SK-N-SH (cell line): ENCODE data around the gene CIC. TPM values are rescaled to one million over a fixed set of nuclear protein-coding genes. Genes with fewer than 3 reads are reported as not detected.
A peak's percentile ranks its signal among the peaks of the same experiment; 100 is the strongest.

Experiments
- CTCF ChIA-PET: fragments of 300-600, 350-600 bp; formaldehyde crosslinking; extraction: SDS; loops from one replicate; lab custom pipeline; 2021; lab: Yijun Ruan, JAX
- POLR2A ChIA-PET: fragments of 350-600 bp; sonication (Branson Sonifier 250); formaldehyde crosslinking; extraction: SDS; loops from one replicate; lab custom pipeline; 2020; ENCODE audit warnings: antibody characterized with exemption, inconsistent platforms; lab: Yijun Ruan, JAX
- DNase-seq: peaks from one replicate; pipeline ENCODE4 v3.0.0; 2012
- H2AFZ ChIP-seq: fragments of 200-600 bp; sonication (generic); 2 replicates; pipeline ENCODE4 v1.8.1; 2016; ENCODE audit warnings: antibody characterized with exemption, mild to moderate bottlenecking, low read depth
- H3F3A ChIP-seq: fragments of 200-600 bp; sonication (generic); replicated peaks from 2 replicates; pipeline ENCODE3; 2016; ENCODE audit warnings: antibody characterized with exemption, mild to moderate bottlenecking; ENCODE audit not compliant: insufficient read depth
- H3K27ac ChIP-seq, 2 experiments: fragments of 200-500 bp in 1 of 2; fragments of 200-600 bp in 1 of 2; sonication (Bioruptor generic) in 1 of 2; sonication (generic), shearing (Covaris generic) in 1 of 2; 2 replicates each; pipeline versions ENCODE4 v1.5.1 to v1.6.1; 2014 to 2016; ENCODE audit warnings: low read depth in 2 of 2, inconsistent platforms in 1 of 2, low read length in 1 of 2, mild to moderate bottlenecking in 1 of 2, mixed read lengths in 1 of 2
- H3K27me3 ChIP-seq: fragments of 200-600 bp; sonication (generic), shearing (Covaris generic); 2 replicates; pipeline ENCODE4 v1.6.1; 2016; ENCODE audit warnings: mixed run types; ENCODE audit not compliant: insufficient read depth
- H3K36me3 ChIP-seq, 2 experiments: fragments of 200-500 bp in 1 of 2; fragments of 200-600 bp in 1 of 2; sonication (Bioruptor generic) in 1 of 2; sonication (generic) in 1 of 2; replicated peaks in 1 of 2; 2 replicates each; pipeline versions ENCODE3 to v1.5.1; 2014 to 2016; ENCODE audit warnings: low read length in 1 of 2, mild to moderate bottlenecking in 1 of 2; ENCODE audit not compliant: insufficient read depth in 2 of 2, control insufficient read depth in 1 of 2
- H3K4me1 ChIP-seq, 2 experiments: fragments of 200-500 bp in 1 of 2; fragments of 200-600 bp in 1 of 2; sonication (Bioruptor generic) in 1 of 2; sonication (generic), shearing (Covaris generic) in 1 of 2; 2 replicates each; pipeline versions ENCODE4 v1.5.1 to v1.6.1; 2014 to 2016; ENCODE audit warnings: low read depth in 1 of 2, low read length in 1 of 2, mixed run types in 1 of 2; ENCODE audit not compliant: insufficient read depth in 2 of 2, control insufficient read depth in 1 of 2
- H3K4me2 ChIP-seq: fragments of 200-600 bp; sonication (generic), shearing (Covaris generic); 2 replicates; pipeline ENCODE4 v1.6.1; 2017; ENCODE audit warnings: mixed run types
- H3K4me3 ChIP-seq, 2 experiments: fragments of 200-500 bp in 1 of 2; fragments of 200-600 bp in 1 of 2; sonication (Bioruptor generic) in 1 of 2; sonication (generic), shearing (Covaris generic) in 1 of 2; 2 replicates each; pipeline versions ENCODE4 v1.5.1 to v1.8.1; 2014 to 2016; ENCODE audit warnings: low read depth in 2 of 2, inconsistent platforms in 1 of 2, low read length in 1 of 2, mild to moderate bottlenecking in 1 of 2, mixed read lengths in 1 of 2, moderate library complexity in 1 of 2
- H3K79me2 ChIP-seq: fragments of 200-600 bp; sonication (generic); 2 replicates; pipeline ENCODE4 v1.8.1; 2017; ENCODE audit warnings: mild to moderate bottlenecking; ENCODE audit not compliant: insufficient read depth
- H3K9ac ChIP-seq: fragments of 200-600 bp; sonication (generic); 2 replicates; pipeline ENCODE4 v1.6.1; 2017; ENCODE audit warnings: mixed run types
- H3K9me2 ChIP-seq: fragments of 200-600 bp; sonication (generic); 2 replicates; pipeline ENCODE4 v1.6.1; 2017; ENCODE audit warnings: mixed run types
- H3K9me3 ChIP-seq: fragments of 200-600 bp; sonication (generic); 2 replicates; pipeline ENCODE4 v1.6.1; 2017; ENCODE audit warnings: mixed run types, mild to moderate bottlenecking, moderate library complexity
- H4K20me1 ChIP-seq: fragments of 200-600 bp; sonication (generic); 2 replicates; pipeline ENCODE4 v1.6.1; 2017; ENCODE audit warnings: mild to moderate bottlenecking, mixed run types; ENCODE audit not compliant: insufficient read depth
- ELF1 ChIP-seq: IDR thresholded peaks from 2 replicates; pipeline ENCODE4 v1.4.0; 2012
- EP300 ChIP-seq, 2 experiments: IDR thresholded peaks; 2 replicates each; pipeline versions ENCODE4 v1.4.0 to v1.6.1; 2012; ENCODE audit warnings: borderline replicate concordance in 1 of 2, low read depth in 1 of 2, low read length in 1 of 2
- EZH2phosphoT487 ChIP-seq: fragments of 200-600 bp; sonication (generic); IDR thresholded peaks from 2 replicates; pipeline ENCODE4 v1.6.1; 2017; ENCODE audit warnings: low read depth, mixed run types, mild to moderate bottlenecking, antibody characterized with exemption, moderate library complexity, borderline replicate concordance
- FOSL2 ChIP-seq: IDR thresholded peaks from 2 replicates; pipeline ENCODE4 v1.4.0; 2012; ENCODE audit warnings: low read depth, mild to moderate bottlenecking, moderate library complexity, borderline replicate concordance
- GABPA ChIP-seq: IDR thresholded peaks from 2 replicates; pipeline ENCODE4 v1.4.0; 2012; ENCODE audit warnings: low read depth, mild to moderate bottlenecking
- JUND ChIP-seq: IDR thresholded peaks from 2 replicates; pipeline ENCODE4 v1.4.0; 2012
- NFIC ChIP-seq: IDR thresholded peaks from 2 replicates; pipeline ENCODE4 v1.4.0; 2012; ENCODE audit warnings: borderline replicate concordance
- POLR2AphosphoS5 ChIP-seq: IDR thresholded peaks from 2 replicates; pipeline ENCODE4 v1.6.1; 2012; ENCODE audit warnings: low read depth, low read length
- TCF12 ChIP-seq: IDR thresholded peaks from 2 replicates; pipeline ENCODE4 v1.4.0; 2012
- TEAD4 ChIP-seq: IDR thresholded peaks from 2 replicates; pipeline ENCODE4 v1.4.0; 2012; ENCODE audit warnings: mild to moderate bottlenecking, borderline replicate concordance; ENCODE audit not compliant: insufficient read depth
- YY1 ChIP-seq: IDR thresholded peaks from 2 replicates; pipeline ENCODE4 v1.4.0; 2012; ENCODE audit warnings: low read depth, mild to moderate bottlenecking
- WGBS: methylation state at CpG from one replicate; pipeline ENCODE4 v1.1.6; 2017; ENCODE audit warnings: low lambda C conversion rate; 5-methylcytosine and 5-hydroxymethylcytosine counted together
- polyA plus RNA-seq, 3 experiments: library from polyadenylated mRNA; depleted of rRNA; stranded (reverse); fragments of >200 nt; gene quantifications; 2 replicates each; pipeline ENCODE4 v1.2.3, GENCODE V29; 2012
- TF ChIP-seq, protein P1 (sequence below): fragments of 200-600 bp; sonication (generic); IDR thresholded peaks from 2 replicates; pipeline ENCODE4 v1.6.1; 2017; ENCODE audit warnings: antibody characterized with exemption, mild to moderate bottlenecking, moderate library complexity
- TF ChIP-seq, protein P2 (sequence below): IDR thresholded peaks from 2 replicates; pipeline ENCODE4 v1.6.1; 2012; ENCODE audit warnings: mild to moderate bottlenecking, low read depth, low read length, moderate library complexity
- TF ChIP-seq, protein P3 (sequence below): IDR thresholded peaks from 2 replicates; pipeline ENCODE4; 2012
- TF ChIP-seq, protein P4 (sequence below): fragments of 150-350 bp; IDR thresholded peaks from 2 replicates; pipeline ENCODE4 v1.6.1; 2017; ENCODE audit warnings: antibody characterized with exemption, low read length, low read depth, borderline replicate concordance

CIC gene
- polyA plus RNA-seq, 1 of the 3 experiments (the other 2 are of a cell fraction): 16.9 TPM

DNA sequence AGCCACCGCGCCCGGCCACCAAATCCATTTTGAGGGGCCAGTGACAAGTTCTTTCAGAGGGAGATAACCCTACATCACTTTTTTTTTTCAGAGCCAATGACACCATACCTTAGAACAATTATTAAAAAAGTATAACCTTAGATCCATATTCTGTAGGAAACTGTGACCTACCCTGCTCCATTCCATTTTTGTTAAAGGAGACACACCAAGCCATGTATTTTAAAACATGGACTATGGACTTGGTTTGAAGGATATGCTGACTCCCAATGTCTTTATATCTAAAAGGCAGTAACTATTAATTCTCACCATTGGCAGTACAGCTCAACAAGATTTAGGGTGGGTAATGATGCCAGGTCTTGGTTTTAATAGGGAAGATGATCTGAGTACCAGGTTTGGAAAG lies 27.8 kb upstream of the CIC start:
- peak overlapping the region; percentile 62 to 84 for H3K4me3 ChIP-seq
- POLR2A ChIA-PET: no interaction called here
- peak overlapping the region; percentile 86 for H3K9ac ChIP-seq
- H3K4me2 ChIP-seq: peak overlapping the region; percentile 76
- no peaks in the 10 kb centered on the region for H3K9me2 ChIP-seq
- H3K36me3 ChIP-seq: peaks cover 11 to 21% of the 10 kb centered on the region in 2 experiments
- TF ChIP-seq EZH2phosphoT487: no peak
- TF ChIP-seq, protein P1, sequence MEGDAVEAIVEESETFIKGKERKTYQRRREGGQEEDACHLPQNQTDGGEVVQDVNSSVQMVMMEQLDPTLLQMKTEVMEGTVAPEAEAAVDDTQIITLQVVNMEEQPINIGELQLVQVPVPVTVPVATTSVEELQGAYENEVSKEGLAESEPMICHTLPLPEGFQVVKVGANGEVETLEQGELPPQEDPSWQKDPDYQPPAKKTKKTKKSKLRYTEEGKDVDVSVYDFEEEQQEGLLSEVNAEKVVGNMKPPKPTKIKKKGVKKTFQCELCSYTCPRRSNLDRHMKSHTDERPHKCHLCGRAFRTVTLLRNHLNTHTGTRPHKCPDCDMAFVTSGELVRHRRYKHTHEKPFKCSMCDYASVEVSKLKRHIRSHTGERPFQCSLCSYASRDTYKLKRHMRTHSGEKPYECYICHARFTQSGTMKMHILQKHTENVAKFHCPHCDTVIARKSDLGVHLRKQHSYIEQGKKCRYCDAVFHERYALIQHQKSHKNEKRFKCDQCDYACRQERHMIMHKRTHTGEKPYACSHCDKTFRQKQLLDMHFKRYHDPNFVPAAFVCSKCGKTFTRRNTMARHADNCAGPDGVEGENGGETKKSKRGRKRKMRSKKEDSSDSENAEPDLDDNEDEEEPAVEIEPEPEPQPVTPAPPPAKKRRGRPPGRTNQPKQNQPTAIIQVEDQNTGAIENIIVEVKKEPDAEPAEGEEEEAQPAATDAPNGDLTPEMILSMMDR: no peak
- TF ChIP-seq, protein P2, sequence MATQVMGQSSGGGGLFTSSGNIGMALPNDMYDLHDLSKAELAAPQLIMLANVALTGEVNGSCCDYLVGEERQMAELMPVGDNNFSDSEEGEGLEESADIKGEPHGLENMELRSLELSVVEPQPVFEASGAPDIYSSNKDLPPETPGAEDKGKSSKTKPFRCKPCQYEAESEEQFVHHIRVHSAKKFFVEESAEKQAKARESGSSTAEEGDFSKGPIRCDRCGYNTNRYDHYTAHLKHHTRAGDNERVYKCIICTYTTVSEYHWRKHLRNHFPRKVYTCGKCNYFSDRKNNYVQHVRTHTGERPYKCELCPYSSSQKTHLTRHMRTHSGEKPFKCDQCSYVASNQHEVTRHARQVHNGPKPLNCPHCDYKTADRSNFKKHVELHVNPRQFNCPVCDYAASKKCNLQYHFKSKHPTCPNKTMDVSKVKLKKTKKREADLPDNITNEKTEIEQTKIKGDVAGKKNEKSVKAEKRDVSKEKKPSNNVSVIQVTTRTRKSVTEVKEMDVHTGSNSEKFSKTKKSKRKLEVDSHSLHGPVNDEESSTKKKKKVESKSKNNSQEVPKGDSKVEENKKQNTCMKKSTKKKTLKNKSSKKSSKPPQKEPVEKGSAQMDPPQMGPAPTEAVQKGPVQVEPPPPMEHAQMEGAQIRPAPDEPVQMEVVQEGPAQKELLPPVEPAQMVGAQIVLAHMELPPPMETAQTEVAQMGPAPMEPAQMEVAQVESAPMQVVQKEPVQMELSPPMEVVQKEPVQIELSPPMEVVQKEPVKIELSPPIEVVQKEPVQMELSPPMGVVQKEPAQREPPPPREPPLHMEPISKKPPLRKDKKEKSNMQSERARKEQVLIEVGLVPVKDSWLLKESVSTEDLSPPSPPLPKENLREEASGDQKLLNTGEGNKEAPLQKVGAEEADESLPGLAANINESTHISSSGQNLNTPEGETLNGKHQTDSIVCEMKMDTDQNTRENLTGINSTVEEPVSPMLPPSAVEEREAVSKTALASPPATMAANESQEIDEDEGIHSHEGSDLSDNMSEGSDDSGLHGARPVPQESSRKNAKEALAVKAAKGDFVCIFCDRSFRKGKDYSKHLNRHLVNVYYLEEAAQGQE: no peak
- no peak for TF ChIP-seq EP300 (IDR thresholded peaks at IDR 0.05; ENCODE audit: borderline replicate concordance in 1 of 2, low read depth in 1 of 2, low read length in 1 of 2)
- WGBS: 98% methylated on average over 3 of the region's 3 CpGs
- CTCF ChIA-PET: interaction anchor here (0.7 to 14.8 kb wide), 6 partner anchors 8 to 133 kb away, joined by 3 to 205 read pairs (median 4); partner anchors contain the start of gene DEDD2
- H4K20me1 ChIP-seq: peaks cover 6% of the 10 kb centered on the region; the same call in 1 of the 2 replicates
- no peak overlapping the region for H2AFZ ChIP-seq
- no peaks in the 10 kb centered on the region for H3K27me3 ChIP-seq
- peaks cover 12 to 25% of the 10 kb centered on the region in 2 experiments for H3K4me1 ChIP-seq
- H3K79me2 ChIP-seq: peaks cover 60% of the 10 kb centered on the region
- H3K9me3 ChIP-seq: no peaks in the 10 kb centered on the region
- DNase-seq: no peak
- H3F3A ChIP-seq: peaks cover 29% of the 10 kb centered on the region
- H3K27ac ChIP-seq: peak overlapping the region in 1 of 2 experiments; percentile 51; a peak in 1 of 4 replicates

DNA sequence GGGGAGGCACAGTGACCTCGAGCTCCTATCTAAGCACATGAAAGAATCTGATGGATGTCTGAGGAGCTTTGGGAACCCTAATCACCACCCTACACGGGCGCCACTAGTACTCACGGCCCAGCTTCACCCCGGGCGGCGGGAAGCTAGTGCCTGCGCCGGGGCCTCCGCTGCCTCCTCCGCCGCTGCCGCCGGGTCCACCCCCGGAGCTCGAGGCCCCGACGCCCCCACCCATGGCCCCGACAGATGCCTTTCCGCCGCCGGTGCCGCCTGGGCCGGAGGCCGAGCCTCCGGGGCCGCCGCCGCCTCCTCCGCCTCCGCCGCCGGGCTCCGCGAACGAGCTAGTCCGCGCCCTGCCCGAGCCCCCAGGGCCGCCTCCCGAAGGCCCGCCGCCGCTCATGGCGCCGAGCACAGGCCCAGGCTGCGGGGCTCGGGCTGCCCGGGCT lies 27.0 kb upstream of the CIC start:
- peak overlapping the region; percentile 62 to 84 for H3K4me3 ChIP-seq
- peak overlapping the region; percentile 76 for H3K4me2 ChIP-seq
- H2AFZ ChIP-seq: no peak overlapping the region
- CTCF ChIA-PET: interaction anchor here (1.3 to 14.8 kb wide), 9 partner anchors 9 to 161 kb away, joined by 3 to 205 read pairs (median 4); partner anchors contain the start of gene ERF
- TF ChIP-seq TCF12: no peak
- TF ChIP-seq POLR2AphosphoS5: no peak
- no peak for TF ChIP-seq FOSL2
- TF ChIP-seq, protein P1: no peak
- TF ChIP-seq, protein P3, sequence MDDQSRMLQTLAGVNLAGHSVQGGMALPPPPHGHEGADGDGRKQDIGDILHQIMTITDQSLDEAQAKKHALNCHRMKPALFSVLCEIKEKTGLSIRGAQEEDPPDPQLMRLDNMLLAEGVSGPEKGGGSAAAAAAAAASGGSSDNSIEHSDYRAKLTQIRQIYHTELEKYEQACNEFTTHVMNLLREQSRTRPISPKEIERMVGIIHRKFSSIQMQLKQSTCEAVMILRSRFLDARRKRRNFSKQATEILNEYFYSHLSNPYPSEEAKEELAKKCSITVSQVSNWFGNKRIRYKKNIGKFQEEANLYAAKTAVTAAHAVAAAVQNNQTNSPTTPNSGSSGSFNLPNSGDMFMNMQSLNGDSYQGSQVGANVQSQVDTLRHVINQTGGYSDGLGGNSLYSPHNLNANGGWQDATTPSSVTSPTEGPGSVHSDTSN: no peak
- no peak for TF ChIP-seq JUND
- TF ChIP-seq EZH2phosphoT487: no peak
- no peak for TF ChIP-seq YY1
- TF ChIP-seq GABPA: no peak
- no peak for TF ChIP-seq ELF1
- TF ChIP-seq EP300 (IDR thresholded peaks at IDR 0.05; ENCODE audit: borderline replicate concordance in 1 of 2, low read depth in 1 of 2, low read length in 1 of 2): no peak
- TF ChIP-seq NFIC: no peak
- TF ChIP-seq, protein P4, sequence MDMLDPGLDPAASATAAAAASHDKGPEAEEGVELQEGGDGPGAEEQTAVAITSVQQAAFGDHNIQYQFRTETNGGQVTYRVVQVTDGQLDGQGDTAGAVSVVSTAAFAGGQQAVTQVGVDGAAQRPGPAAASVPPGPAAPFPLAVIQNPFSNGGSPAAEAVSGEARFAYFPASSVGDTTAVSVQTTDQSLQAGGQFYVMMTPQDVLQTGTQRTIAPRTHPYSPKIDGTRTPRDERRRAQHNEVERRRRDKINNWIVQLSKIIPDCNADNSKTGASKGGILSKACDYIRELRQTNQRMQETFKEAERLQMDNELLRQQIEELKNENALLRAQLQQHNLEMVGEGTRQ: no peak
- no peak for TF ChIP-seq TEAD4
- H3F3A ChIP-seq: peaks cover 37% of the 10 kb centered on the region
- H3K9ac ChIP-seq: peak overlapping the region; percentile 86
- H3K79me2 ChIP-seq: peaks cover 53% of the 10 kb centered on the region
- POLR2A ChIA-PET: interaction anchor here (1.0 to 3.0 kb wide), 3 partner anchors 8 to 166 kb away, joined by 4 to 28 read pairs (median 8); partner anchors contain the start of gene ZNF574
- H3K9me3 ChIP-seq: no peaks in the 10 kb centered on the region
- peaks cover 14% of the 10 kb centered on the region for H4K20me1 ChIP-seq
- H3K27me3 ChIP-seq: no peaks in the 10 kb centered on the region
- no peaks in the 10 kb centered on the region for H3K9me2 ChIP-seq
- H3K36me3 ChIP-seq: peaks cover 11 to 22% of the 10 kb centered on the region in 2 experiments
- peaks cover 19 to 30% of the 10 kb centered on the region in 2 experiments for H3K4me1 ChIP-seq
- peak; percentile 59 for DNase-seq
- 0% methylated on average over 15 of the region's 49 CpGs for WGBS
- H3K27ac ChIP-seq: peak overlapping the region; percentile 51 to 95; a peak in 3 of 4 replicates
